NCI-H2107 (cell line): ENCODE data around the gene KLHL41.

Source experiments
- DNase-seq: peaks from one replicate; lab custom pipeline; 2025; lab: John Stamatoyannopoulos, UW

The KLHL41 gene

GRCh38 chr2:169509298-169509885 lies at the start of gene KLHL41:
TSS of gene KLHL41 (plus strand) at chr2:169509702. CDS start at chr2:169509779, 77 bp downstream.
- DNase-seq: peak; percentile 7

DNA sequence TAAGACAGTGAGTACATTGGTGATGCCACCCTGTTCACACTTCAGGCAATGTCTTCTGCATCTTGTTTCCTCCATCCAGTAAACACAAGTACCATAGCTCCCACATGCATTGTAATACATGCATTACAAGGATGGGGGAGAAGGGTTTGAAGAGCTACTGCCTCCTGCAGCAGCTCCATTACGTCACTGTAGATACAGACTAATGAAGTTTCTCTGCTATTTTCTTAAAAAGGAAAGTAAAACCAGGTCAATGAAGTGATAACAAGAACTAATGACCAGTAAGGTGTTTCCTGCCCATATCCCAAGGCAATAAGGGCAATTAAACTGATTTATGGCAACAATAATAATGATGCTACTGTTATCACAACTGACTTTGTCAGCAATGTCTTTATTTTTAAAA lies 48.4 kb upstream of the KLHL41 start:
- DNase-seq: no peak

DNA sequence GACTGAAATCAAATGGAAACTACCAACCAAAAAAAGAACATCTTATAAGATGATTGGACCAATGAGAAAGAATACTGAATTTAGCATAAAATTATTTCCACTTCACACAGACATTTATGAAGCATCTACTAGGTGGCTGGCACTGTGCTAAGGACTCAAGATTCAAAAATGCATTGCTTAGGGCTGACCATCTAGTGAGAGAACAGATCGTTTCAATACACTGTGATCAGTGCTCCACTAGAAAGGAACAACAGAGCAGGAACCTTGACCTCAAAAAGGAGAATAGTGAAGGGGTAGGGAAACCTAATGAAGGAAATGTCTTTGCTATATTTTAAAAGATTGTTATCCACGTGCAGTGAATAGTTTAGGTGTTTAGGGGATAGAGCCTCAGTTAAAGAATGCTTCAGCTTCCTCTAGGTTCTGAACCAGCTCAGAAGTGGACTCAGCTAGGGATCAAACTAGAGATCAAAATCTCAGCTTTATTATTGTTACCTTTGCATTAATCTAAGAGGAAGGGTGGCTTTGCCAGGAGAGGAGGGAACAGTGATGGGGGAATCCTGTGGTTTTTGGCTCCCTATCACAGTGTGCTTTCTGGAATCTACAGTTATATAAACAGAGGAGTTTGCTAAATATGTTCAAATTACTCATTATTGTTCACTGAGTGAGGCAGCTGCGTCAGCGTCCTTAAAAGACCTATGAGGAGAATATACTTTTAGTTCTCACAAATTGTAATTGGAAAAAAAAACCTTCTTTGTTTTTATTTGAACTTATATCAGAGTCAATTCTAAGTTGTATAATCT lies 46.4 kb upstream of the KLHL41 start:
- no peak for DNase-seq

DNA sequence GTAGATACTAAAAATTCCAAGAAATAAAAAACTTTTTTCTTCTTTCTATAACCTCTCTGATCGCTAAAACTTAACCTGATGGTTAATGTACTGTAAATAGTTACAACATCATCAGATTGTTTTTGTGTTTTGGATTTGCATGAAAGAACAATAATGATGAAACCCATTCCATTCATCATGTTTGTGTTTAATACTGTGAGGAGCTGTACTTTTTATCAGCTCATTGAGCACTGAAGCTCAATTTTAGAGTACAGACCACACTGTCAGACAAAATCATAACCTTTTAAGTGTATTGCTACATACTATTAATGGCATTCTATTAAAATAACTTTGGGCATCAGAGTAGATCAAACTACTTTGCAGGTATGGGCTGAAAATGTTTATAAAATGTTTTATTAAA lies 45.0 kb upstream of the KLHL41 start:
- DNase-seq: no peak

- no peak for DNase-seq
Measured at GRCh38 chr2:169464882-169465281, 44.6 kb upstream of the KLHL41 start.

DNA sequence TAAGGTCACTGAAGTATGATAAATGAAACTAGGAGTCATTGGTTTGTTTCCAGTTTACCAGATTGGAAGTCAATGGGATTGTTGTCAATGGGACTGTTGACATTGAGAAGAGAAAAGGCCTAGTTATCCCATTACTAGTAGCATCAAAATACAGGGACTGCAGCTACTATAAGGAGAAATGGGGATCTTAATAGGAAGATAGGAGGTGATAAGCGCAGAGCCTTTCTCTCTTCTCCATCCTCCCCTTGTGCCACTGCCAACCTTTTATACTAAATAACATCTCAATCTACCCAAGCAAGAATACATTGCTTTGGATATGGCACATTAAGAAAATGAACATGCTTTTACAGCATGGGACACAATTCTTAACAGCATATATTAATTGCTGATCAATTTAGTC lies 40.7 kb upstream of the KLHL41 start:
- DNase-seq: no peak

DNA sequence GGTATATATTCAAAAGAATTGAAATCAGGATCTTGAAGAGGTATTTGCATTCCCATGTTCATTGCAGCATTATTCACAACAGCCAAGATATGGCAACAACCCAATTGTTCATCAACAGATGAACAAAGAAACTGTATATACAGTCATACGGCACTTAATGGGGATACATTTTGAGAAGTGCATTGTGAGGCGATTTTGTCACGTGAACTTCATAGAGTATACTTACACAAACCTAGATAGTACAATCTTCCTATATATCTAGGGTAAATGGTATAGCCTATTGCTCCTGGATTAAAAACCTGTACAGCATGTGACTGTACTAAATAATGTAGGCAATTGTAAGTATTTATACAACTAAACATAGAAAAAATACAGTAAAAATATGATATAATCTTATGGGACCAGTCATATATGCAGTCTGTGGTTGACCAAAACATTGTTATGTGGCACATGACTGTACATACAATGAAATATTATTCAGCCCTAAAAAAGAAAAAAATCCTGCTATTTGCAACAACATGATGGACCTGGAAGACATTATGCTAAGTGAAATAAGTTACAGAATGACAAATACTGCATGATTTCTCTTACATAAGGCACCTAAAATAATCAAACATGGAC lies 39.4 kb upstream of the KLHL41 start:
- DNase-seq: no peak

DNA sequence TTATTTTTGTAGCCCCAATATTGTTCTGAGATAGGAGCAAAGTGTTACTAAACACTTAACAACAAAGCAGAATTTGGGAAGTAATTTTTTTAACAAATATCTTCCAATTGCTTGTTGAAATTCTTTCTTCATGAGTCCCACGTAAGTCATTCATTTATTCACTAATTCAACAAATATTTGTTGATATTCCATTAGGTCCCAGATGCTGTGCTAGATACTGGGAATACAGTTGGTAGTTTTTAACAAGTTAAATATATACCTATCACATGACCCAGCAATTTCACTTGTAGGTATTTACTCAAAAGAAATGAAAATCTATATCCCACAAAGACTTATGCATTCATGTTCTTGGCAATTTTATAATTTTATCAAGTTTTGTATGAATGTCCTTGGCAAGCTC lies 37.3 kb upstream of the KLHL41 start:
- DNase-seq: no peak

DNA sequence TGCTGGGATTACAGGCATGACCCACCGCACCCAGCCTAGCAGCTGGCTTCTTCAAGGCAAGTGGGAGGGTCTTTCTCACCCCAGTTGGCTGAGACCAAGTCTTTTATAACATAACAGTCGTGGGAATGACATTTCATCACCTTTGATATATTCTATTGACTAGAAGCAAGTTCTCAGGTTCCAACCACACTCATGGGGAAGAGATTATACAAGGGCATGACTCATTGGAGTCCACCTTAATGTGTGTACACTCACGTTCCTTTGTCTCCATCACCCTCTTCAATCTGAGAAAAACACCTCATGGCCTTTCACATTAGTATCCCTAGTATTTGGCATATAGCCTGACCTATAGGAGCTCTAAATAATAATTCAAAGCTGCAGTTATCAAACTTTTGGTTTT lies 33.0 kb upstream of the KLHL41 start:
- peak; percentile 46 for DNase-seq

DNA sequence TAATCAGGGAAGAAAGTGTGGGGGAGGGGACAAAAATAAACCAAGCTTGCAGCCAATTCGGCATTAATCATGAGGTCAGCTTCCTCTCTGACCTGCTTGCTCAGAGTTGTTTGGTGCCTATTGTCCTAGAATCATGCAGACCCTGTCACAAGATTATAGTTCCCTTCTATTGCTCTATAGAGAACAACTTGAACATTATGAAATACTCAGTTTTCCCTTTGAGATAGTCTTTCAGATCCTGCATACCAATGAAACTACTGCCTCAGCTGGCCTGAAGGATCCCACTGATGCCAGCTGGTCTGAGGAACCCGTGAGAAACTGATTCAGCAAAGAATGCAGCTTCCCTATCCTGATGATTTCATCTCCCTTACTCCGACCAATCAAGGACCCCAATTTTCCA lies 31.2 kb upstream of the KLHL41 start:
- no peak for DNase-seq

- no peak for DNase-seq
Measured at GRCh38 chr2:169478745-169479256, 30.7 kb upstream of the KLHL41 start.

DNA sequence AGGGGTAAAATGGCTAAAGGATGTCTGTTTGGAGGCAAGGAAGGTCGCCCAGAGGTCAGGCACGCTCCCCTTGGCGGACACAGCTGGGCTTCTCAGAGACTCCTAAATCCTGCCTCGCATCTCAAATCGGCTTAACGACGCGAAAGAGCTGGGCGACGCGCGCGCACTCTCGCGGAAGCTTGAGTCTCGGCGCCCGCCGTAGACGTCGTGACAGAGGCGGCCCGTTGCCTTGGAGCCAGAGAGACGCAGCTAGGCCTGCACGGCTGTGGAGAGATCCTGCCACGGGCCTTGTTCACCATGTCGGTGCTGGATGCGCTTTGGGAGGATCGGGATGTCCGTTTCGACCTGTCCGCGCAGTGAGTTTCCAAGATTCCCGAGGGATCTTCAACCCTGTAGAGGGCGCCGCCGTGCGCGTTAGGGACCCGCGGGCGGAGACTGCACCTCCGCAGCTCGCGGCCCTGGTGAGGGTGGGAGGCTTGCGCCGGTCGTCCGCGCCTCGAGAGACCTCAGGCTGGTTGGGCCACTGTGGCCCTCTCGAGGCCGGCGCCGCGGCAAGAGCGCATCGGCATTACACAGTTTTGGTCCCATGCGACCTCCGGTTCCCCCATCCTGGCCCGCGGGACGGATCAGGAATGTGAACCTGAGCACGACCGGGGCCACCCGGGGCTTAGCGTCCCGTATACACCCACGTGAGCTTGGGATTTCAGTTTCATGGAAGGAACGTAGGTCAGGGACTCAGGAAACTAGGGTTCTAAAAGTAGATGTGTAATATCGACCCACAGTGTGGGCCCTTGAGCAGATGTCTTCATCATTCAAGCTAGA lies 30.0 kb upstream of the KLHL41 start, which contains the start of gene BBS5:
BBS5 (plus strand) TSS at position 238 of the 822 bp plus-strand sequence; CDS start at position 298, 60 bp downstream.
- DNase-seq: peak; percentile 53

DNA sequence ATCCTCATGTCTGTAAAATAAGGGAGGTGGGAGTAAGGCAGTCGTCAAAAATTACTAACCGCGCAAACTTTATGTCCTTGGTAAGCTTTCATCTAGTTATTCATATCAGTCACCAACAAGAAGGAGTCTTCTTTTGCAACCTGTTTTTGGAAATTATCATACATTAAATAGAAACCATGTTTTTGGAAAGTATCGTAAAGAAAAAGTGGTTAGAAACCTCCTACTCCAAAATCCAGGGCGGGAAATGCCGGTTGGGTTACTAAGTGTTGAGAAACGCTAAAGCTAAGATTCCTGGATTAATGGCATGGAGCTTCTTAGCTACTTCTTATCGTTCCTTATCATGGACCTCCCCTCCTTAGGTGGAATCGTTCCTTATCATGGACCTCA lies 29.4 kb upstream of the KLHL41 start:
- DNase-seq: no peak

DNA sequence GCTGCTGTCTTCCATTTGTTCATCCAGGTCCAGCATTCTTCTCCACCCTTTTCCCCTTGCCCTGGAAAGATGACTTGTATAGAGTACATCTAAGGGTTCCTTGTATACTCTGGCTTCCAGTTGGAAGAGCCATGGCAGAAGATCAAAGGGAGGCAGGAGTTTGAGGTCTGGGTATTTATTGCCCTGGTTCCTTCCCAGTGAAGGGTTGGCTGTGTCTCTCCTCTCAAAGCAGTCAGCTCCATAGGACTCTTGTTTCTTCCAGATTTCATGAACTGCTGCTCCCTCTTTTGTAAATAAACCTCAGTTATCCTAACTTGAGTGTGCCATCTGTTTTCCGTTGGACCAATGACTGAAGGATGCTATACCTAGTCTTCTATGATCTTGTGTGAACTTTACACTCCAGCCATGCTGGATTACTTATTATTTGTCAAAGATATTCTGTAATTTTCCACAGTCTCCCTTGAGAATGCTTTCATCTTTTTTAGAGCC lies 23.8 kb upstream of the KLHL41 start:
- no peak for DNase-seq

DNA sequence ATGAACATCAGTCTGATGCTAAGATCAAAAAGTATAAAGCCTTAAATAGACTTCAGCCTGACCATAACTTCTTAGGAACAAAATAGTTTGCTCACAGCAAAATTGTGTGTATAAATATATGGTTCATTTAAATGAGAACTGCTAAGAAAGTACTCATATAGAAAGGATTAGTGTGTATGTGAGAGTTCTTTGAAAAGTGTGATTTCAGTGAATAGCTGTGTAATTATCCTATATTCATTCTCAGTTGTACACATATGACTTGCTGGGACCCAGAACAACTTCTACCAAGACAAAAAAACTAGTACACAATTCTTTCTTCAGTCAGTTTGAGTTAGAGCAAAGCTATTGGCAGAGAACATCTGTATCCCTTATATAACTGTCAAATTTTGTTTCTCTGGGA lies 23.0 kb upstream of the KLHL41 start:
- DNase-seq: no peak

GRCh38 chr2:169490834-169491233 lies 18.7 kb upstream of the KLHL41 start:
- no peak for DNase-seq

- DNase-seq: no peak
Measured at GRCh38 chr2:169491378-169491777, 18.1 kb upstream of the KLHL41 start.

- no peak for DNase-seq
Measured at GRCh38 chr2:169493360-169493759, 16.1 kb upstream of the KLHL41 start.

- no peak for DNase-seq
Measured at GRCh38 chr2:169495310-169495928, 14.1 kb upstream of the KLHL41 start.

GRCh38 chr2:169504651-169505050 lies 4.9 kb upstream of the KLHL41 start:
- no peak for DNase-seq

DNA sequence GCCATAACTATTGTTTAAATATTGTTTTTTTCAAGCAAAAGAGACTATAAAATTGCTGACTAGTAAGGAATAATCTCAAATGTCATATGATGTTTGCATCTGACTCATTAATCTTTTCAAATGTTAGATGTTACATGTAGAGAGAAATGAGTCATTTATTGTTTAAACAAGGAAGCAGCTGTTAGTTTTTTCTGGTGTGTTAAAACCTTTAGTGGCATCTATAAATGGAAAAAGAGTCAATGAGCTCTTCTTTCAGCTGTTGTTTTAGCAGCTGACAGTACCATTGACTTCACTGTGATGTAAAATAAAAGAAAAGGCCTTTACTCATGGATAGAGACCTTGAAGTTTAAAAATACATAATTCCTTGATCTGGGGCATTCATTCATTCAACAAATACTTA lies 1.8 kb upstream of the KLHL41 start:
- DNase-seq: no peak

DNA sequence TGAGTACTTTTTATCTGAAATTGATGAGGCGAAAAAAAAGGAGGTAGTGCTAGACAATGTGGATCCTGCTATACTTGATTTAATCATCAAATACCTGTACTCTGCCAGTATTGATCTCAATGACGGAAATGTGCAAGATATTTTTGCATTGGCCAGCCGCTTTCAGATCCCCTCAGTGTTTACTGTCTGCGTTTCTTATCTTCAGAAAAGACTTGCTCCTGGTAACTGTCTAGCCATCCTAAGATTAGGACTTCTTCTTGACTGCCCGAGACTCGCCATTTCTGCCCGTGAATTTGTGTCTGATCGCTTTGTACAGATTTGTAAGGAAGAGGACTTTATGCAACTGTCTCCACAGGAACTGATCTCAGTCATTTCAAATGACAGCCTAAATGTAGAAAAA lies 453 bp downstream of the KLHL41 start:
- DNase-seq: no peak
